Skin of body (tissue), 2 donors: ENCODE measurements around the gene AGGF1. TPM values are rescaled to one million over a fixed set of nuclear protein-coding genes. Genes with fewer than 3 reads are reported as not detected.
A peak's percentile ranks its signal among the peaks of the same experiment; 100 is the strongest.
"Not testable (repeated sequence)": the region's sequence is repeated elsewhere in the genome, so short reads cannot be mapped to it uniquely, and the experiment has no call there.

ENCODE experiments used
- DNase-seq: peaks from one replicate; lab custom pipeline; 2025; lab: John Stamatoyannopoulos, UW
- total RNA-seq: library from RNA; depleted of rRNA; stranded (reverse); fragments of >200 nt; gene quantifications from one replicate; pipeline ENCODE4 v1.2.3, GENCODE V29; 2014

The AGGF1 gene
- total RNA-seq, 1 donor from 2014 or later = 15.9 TPM

- DNase-seq = no peak
These were observed 7.4 kb upstream of the AGGF1 start for GRCh38 chr5:77022511-77023417.

- DNase-seq = no peak
These were observed 5.7 kb upstream of the AGGF1 start for GRCh38 chr5:77024490-77024889.

GRCh38 chr5:77028631-77029375 lies 1.4 kb upstream of the AGGF1 start:
- no peak for DNase-seq

- no peak for DNase-seq
These were observed 773 bp upstream of the AGGF1 start for GRCh38 chr5:77029376-77029885.

GRCh38 chr5:77031891-77032290 lies 1.7 kb downstream of the AGGF1 start:
- DNase-seq = no peak

GRCh38 chr5:77032635-77033034 lies 2.4 kb downstream of the AGGF1 start:
- DNase-seq = no peak

- DNase-seq = no peak
These were observed 3.1 kb downstream of the AGGF1 start for GRCh38 chr5:77033338-77033737.

GRCh38 chr5:77035950-77036349 lies 5.7 kb downstream of the AGGF1 start:
- DNase-seq = no peak

GRCh38 chr5:77046416-77047073 lies 16.3 kb downstream of the AGGF1 start:
- DNase-seq = no peak

GRCh38 chr5:77064040-77064439 lies 33.8 kb downstream of the AGGF1 start:
- no peak for DNase-seq

GRCh38 chr5:77065256-77065655 lies 35.1 kb downstream of the AGGF1 start:
- no peak for DNase-seq

GRCh38 chr5:77066184-77066583 lies 36.0 kb downstream of the AGGF1 start:
- DNase-seq = no peak

GRCh38 chr5:77066823-77067442 lies 36.7 kb downstream of the AGGF1 start:
- DNase-seq = no peak

GRCh38 chr5:77073667-77074066 lies 43.5 kb downstream of the AGGF1 start:
- no peak for DNase-seq

- DNase-seq = no peak
These were observed 44.5 kb downstream of the AGGF1 start for GRCh38 chr5:77074745-77075144.

GRCh38 chr5:77076961-77077828 lies 47.0 kb downstream of the AGGF1 start:
- peak; percentile 48 for DNase-seq

GRCh38 chr5:77077829-77078176 lies 47.6 kb downstream of the AGGF1 start:
- DNase-seq = no peak

GRCh38 chr5:77080479-77080878 lies 50.3 kb downstream of the AGGF1 start:
- DNase-seq = not testable (repeated sequence)

GRCh38 chr5:77080905-77081304 lies 50.7 kb downstream of the AGGF1 start:
- DNase-seq = no peak

- no peak for DNase-seq
These were observed 52.1 kb downstream of the AGGF1 start for GRCh38 chr5:77082280-77082679.
